NCI-H1092 (cell line): ENCODE data around the gene COL15A1.

ENCODE experiments used
- DNase-seq: peaks from one replicate; lab custom pipeline; 2025; lab: John Stamatoyannopoulos, UW

Gene COL15A1

GRCh38 chr9:99015448-99015847 is 71.7 kb downstream of the COL15A1 start:
- no peak for DNase-seq

GRCh38 chr9:99015890-99016289 is 72.2 kb downstream of the COL15A1 start:
- no peak for DNase-seq

- no peak for DNase-seq
Observed at GRCh38 chr9:99016681-99017387, 73.1 kb downstream of the COL15A1 start.

DNA sequence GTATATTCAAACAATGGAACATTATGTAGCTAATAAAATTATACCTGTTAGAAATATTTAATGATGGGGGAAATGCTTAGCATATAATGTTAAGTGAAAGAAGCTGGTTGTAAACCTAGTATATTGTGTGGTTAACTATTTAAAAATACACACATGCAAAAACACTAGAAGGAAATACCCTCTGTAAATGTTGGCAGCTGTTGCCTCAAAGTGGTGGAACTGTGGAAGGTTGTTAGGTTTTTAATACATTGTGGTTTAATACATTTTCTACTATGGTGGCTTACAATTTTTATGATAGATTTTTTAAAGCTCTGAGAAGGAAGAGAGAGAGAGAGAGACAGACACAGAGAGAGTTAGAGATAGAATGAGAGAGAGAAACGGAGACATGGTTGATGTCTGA is 74.9 kb downstream of the COL15A1 start:
- DNase-seq, result no peak

DNA sequence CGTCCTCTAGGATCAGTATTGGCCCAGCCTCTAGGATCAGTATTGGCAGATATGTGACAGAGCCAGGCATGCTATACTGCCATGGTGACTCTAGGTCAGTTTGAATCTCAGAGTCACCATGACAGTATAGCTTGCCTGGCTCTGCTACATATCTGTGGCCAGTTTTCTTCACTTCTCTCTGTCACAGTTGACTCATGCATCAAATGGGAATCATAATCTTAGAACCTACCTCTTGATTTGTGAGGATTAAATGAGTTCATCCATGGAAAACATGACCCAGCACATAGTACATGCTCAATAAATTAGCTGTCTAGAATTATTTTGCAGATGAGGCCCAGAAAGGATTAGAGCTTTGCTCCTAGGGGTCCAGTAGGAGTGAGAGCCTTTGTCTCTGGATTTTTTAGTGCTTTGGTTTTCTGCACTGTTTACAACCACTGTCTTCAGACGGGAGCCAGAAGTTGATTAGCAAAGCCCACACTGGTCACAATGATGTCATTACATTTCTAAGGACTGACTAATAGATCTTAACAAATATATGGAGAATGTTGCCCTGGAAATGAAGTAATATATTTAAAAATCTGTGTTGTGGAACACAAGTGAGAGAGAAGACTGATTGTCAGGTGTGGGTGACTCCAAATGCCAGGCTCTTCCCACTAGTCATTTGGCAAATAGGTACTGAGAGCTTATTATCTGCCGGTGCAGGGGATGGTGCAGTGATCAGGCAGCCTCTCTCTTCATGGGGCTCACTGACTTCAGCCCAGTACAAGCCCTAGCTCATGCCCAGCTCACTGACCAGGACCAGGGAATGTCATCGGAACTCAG is 76.0 kb downstream of the COL15A1 start:
- no peak for DNase-seq

DNA sequence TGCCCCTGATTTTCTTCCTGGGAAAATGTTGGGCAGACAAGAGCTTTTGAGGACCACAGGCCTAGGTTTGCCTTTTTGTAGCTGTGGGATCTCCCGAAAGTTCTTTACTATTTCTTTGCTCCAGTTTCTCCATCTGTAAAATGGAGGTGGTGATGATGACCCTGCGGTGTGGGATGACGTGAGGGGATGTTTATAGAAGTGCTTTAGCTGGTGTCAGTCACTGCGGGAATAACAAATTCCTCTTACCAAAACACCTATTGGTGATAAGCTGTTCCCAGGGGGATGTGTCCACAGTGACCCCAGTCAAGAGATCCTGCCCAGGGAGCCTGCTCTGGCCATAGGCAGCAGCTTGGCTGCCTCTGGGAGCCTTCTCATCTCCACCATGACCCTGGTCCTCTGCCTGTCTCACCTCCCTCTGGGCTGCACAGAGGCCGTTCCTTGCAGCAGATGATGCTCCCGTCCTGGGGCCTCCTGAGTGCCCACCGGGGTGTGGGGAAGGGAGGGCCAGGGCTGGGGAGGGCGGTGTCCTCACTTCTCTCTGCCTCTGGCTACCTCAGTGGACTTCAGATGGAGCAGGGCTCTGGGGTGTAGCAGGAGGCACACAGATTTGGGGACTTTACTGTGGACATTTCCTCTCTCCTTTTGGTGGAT is 77.2 kb downstream of the COL15A1 start:
- DNase-seq, result no peak

- DNase-seq, result no peak
Observed at GRCh38 chr9:99021512-99021911, 77.8 kb downstream of the COL15A1 start.

GRCh38 chr9:99023231-99023630 is 79.5 kb downstream of the COL15A1 start:
- DNase-seq, result no peak

GRCh38 chr9:99023831-99024230 is 80.1 kb downstream of the COL15A1 start:
- DNase-seq, result peak; percentile 97

GRCh38 chr9:99024959-99025358 is 81.3 kb downstream of the COL15A1 start:
- DNase-seq, result no peak

- DNase-seq, result no peak
Observed at GRCh38 chr9:99025616-99026270, 82.0 kb downstream of the COL15A1 start.

DNA sequence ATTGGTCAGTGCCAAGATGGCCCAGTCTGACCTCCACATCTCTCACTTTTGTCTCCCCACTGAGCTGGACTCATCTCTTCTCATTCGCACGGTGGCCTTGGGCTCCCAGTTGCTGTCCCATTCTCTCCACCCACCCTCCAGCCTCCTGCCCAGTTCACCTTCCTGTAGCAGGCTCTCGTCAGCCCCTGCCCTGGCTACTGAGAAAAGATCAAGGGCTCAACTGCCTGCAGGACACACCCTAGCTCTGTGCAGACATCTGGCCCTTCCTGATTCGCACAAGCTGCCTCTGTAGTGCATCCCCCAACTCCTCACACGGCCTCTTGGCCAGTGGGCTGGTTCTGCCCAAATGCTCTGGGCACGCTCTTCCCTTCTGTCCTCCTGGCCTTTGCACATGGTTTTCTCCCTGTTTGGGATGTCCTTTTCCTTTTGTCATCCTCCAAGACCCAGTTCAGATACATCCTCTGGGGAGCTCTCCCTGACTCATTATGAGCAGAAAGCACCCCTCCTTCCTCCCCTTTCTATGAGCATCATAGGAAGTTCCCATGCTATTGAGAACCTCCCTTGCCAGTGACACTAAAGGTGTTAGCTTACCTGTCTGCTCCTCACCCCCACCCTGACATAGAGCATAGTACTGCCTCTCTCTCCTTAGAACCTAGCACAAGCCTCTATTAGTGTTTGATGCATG is 82.7 kb downstream of the COL15A1 start:
- no peak for DNase-seq

DNA sequence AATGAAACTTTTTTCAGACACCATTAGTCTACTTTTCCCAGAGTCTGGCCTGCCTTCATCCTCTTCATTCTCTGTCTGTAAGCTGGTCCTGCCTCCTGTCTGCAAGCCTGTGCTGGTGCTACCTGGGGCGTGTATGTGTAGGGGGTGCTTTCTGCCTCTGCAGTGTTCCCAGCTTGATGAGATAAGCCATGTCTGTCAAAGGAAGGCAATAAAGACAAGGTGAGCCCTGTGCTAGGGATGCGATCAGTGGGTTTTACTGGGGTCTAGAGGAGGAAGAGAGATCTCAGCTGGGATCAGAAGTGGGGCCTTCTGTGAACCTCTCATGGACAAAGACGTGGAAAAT is 83.2 kb downstream of the COL15A1 start:
- DNase-seq, result no peak

- DNase-seq, result no peak
Observed at GRCh38 chr9:99027443-99027842, 83.7 kb downstream of the COL15A1 start.

- no peak for DNase-seq
Observed at GRCh38 chr9:99029083-99029645, 85.5 kb downstream of the COL15A1 start.

GRCh38 chr9:99030092-99030511 is 86.4 kb downstream of the COL15A1 start:
- no peak for DNase-seq

DNA sequence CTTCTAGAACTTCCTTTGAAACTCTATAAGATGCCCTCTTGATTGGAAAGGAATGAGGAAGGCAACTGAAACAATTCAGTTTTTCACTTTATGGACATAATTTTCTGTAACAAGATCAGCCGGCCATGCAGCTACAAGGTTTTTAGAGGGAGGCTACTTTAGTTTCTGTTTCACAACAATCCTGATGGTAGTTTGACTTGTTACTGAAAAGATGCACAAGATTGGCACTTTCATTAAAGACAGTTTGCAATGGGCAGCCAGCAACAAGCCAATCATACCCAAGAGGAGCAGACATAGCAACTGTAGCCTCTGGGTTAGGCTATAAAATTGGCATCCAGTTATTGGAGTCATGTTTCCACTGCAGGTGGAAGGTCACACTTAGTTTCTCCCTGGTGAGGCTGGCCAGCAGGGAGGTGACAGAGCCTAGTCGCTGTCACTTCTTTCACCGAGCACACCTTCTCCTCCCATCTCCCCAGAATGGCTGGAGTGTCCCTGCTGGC is 87.0 kb downstream of the COL15A1 start:
- no peak for DNase-seq

DNA sequence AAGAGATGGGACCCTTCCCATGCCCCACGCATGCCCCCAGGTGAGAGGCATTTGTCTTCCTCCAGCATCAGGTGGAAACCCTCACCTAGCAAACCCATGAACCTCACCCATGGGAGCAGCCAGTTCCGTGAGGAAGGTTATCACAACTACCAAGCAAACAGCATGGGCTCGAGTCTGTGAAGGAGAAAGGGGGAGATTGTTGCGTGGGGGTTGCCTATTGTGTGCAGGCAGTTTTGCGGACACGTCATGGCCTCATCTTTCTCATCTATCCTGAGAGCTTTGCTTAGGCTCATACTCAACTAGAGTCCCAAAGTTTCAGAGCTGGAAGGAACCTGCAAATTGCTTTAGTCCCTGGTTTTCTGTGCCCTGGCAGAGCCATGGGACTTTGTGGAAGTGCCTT is 87.6 kb downstream of the COL15A1 start:
- DNase-seq, result no peak

GRCh38 chr9:99031994-99032393 is 88.3 kb downstream of the COL15A1 start:
- no peak for DNase-seq

DNA sequence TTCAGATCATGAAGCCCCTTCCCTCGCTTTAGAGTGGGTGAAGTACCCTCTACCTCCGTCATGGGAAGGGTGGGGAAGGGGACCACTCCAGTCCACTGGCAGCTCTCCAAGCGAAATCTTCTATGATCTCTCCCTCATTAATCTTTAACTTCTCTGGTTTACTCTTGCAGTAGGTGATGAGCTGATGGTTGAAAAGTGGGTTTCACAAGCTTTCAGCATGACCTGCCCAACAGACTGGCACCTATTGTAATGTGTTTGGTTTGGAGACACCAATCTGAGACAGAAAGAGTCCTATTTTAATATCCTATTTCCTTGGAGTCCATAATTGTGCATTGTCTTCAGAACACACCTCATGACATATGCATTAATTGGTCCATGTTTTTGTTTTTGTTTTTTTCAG is 90.4 kb downstream of the COL15A1 start:
- no peak for DNase-seq

- DNase-seq, result no peak
Observed at GRCh38 chr9:99035313-99035712, 91.6 kb downstream of the COL15A1 start.
